ENCODE data around the gene SLC5A6.
"Not testable (repeated sequence)": the region's sequence is repeated elsewhere in the genome, so short reads cannot be mapped to it uniquely, and the experiment has no call there.

Gene SLC5A6

DNA sequence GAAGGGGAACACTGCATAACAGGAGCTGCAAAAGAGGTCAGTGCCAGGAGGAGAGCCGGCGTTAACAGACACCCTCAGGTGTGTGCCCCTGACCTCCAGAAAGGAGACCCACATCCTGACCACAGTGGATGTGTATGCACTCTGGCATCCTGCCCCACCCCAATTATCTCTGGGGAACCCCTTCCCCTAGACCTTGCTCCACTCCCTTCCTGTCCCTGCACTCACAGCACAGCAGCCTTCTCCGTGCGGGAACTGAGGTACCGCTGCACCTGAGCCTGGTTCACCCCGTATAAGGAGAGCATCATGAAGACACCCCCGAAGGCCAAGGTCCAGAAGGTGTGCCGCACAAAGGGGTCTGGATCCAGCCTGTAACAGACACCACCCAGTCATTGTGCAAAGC, 7.5 kb downstream of the SLC5A6 start:
- no peak for DNase-seq (ENCODE audit: low spot score)

DNA sequence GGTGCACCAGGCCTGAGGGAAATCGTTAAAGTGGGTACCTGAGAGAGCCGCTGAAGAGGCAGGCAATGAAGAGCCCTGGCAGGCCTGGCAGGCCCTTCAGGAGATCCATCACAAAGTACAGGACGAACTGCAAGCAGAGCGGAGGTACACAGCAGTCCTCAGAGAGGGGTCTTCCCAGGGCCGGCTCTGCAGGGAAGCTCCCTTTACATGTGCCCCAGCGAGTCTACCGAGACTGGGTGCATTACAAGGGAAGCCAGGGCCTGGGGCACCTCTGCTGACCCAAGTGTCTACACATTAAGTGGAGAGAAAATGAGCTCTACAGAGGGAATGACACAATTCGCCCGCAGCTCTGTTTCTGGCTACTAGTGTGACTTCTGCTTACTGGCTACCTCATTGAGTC, 8.3 kb downstream of the SLC5A6 start:
- DNase-seq (ENCODE audit: low spot score), result no peak

DNA sequence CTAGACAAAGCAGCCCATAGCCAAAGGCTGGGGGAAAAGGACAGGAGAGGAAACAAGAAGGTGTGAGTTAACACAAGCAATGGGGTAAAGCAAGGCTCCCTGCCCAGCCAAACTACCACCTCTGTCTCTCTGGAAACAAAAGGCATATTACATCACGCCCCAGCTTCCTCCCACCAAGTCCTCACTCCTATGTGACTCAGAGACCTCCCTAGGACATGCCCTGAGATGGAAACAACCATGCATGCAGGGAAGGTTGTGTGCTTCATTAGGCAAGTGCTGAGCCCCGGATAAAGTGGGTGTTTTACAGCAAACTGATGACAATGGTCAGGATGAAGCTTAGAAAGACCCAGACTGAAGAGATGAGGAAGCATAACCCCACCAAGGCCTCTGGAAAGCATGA, 9.2 kb downstream of the SLC5A6 start:
- DNase-seq (ENCODE audit: low spot score), result no peak

DNA sequence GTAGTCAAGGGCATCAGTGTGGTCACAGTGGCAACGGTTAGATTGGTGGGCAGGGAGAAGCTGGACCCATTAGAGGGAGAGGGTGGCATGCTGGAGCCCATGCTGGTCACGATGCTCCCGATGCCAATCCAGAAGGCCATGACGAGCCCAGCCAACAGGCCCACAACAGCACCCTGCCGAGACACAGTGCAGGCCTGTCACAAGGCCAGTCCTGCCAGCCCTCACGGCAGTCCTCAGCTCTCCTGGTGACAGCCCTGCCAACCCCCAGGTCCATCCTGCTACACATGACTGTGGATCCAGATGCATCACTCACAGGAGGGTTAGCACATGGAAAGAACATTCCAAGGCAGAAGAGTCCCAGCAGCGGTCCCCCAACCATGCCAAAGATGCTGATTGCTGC, 10.4 kb downstream of the SLC5A6 start:
- no peak for DNase-seq (ENCODE audit: low spot score)

DNA sequence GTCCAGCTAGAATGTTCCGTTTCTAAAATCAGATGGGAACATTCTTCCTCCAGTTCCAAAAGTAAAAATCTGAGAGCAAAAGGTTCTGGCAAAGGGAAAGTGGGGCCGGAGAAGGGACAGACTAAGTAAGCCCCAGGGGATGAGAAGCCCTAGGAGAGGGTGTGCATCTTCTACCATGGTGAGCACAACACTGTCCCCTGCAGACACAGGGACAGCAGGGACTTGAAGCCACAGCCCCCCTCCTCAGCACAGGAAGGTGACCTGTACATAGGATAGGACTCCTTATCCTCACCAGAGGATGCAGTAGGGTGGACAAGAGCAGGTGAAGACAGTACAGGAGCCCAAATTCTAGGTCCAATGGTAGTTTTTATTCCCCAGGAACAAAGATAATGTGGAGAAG, 12.8 kb downstream of the SLC5A6 start:
- no peak for DNase-seq (ENCODE audit: low spot score)

DNA sequence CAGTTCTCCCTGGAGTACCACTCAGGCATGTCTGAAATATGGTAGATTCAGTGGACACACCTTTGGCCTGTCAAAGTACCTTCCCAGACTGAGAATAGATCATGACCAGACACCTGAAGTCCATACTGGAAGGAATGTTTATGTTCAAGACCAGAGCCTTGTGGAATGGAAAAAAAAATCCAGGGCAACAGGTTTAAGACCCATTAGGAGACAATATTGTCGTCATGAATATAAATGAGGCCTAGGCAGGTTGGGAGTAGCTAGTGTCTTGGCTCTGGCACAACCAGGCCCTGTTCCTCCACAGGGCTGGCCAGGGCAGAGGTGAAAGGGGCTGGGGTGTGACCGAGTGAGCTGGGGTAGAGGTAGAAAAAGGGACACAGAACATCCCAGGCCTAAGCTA, 13.4 kb downstream of the SLC5A6 start:
- DNase-seq (ENCODE audit: low spot score), result no peak

DNA sequence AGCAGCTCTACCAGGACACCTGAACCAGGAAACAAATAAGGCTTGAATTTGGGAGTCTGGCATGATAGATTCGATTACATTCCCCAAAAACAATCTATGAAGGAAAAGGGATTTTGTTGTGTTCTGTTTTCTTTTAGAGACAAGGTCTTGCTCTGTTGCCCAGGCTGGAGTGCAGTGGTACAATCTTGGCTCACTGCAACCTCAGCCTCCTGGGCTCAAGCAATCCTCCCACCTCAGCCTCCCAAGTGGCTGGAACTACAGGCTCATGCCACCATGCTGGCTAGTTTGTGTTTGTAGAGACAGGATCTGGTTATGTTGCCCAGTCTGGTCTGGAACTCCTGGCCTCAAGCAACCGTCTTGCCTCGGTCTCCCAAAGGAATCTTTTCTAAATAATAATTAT, 14.0 kb downstream of the SLC5A6 start:
- DNase-seq (ENCODE audit: low spot score), result not testable (repeated sequence)

DNA sequence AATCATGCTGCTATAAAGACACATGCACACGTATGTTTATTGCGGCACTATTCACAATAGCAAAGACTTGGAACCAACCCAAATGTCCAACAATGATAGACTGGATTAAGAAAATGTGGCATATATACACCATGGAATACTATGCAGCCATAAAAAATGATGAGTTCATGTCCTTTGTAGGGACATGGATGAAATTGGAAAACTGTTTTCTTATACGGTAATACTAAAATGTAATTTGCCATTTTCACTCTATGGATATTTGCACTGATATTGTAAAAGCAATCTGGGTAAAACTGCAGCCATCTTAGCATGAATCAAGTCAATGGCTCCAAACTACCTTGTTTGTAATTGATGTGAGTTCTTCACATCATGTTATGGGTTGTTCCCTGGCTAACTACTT, 16.3 kb downstream of the SLC5A6 start:
- not testable (repeated sequence) for DNase-seq (ENCODE audit: low spot score)

DNA sequence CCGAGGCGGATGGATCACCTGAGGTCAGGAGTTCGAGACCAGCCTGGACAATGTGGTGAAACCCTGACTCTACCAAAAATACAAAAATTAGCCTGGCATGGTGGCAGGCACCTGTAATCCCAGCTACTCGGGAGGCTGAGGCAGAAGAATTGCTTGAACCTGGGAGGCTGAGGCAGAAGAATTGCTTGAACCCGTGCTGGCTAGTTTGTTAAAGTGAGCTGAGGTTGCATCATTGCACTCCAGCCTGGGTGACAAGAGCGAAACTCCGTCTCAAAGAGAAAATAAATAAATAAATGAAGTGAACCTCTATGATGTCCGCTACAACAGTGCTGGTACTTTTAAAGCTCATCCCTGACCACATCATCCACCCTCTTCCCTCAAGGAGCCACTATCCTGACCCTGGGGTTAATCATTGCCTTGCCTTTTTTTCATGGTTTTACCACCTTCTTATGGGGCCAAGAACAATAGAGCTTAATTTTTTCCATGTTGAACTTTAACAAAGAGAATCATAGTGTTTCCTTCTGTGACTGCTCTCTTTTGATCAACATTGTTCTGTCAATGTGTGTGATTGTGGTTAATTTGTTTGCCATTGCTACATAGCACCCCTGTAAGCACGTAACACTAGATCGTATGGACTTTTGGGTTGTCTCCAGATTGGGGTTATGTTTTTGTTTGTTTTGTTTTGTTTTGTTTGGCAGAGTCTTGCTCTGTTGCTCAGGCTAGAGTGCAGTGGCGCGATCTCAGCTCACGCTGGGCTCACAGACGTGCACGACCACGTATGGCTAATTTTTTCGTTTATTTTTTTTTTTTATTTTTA, 17.3 kb downstream of the SLC5A6 start:
- no peak for DNase-seq (ENCODE audit: low spot score)

DNA sequence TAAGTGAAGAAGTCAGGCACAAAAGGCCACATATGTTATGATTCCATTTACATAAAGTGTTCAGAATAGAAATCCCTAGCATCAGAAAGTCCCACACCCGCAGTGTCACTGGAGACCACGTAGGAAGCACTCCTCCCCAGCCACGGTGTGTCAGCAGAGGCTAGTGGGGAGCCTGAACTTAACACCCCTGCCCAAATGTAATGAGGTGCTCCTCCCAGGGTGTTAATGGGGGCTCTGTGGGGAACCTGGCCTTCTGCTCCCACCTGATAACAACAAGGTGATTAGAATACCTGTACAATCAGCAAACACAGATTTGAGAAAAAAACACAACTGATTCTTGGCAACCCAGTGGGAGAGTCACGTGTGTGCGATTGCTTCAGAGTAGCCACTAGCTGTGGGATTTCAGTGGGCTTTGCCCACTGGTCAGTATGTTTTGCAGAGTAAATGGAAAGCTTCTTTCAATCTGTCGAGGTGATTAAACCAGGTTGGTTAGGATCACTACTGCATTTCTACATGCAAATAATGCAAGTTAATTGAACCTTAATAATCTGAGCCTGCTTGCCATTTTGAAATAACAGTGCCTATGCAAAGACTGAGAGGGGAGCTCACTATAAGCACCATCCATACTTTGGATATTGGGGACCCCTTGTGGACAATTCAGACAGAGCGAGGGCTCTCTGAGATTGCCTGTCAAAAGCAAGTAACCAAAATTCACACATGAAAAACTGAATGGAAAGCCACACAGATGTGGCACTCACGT, 20.8 kb downstream of the SLC5A6 start:
- peak; percentile 37 for DNase-seq (ENCODE audit: low spot score)

DNA sequence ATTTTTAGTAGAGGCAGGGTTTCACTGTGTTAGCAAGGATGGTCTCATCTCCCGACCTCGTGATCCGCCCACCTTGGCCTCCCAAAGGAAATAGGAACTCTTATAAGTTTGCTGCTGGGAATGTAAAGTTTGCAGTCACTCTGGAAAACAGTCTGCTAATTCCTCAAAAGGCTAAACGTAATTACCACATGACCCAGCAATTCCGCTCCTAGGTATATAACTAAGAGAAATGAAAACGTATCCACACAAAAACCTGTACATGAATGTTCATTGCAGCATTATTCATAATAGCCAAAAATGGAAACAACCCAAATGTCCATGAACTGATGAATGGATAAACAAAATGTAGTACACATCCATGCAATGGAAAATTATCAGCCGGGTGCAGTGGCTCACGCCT, 22.1 kb downstream of the SLC5A6 start:
- no peak for DNase-seq (ENCODE audit: low spot score)

DNA sequence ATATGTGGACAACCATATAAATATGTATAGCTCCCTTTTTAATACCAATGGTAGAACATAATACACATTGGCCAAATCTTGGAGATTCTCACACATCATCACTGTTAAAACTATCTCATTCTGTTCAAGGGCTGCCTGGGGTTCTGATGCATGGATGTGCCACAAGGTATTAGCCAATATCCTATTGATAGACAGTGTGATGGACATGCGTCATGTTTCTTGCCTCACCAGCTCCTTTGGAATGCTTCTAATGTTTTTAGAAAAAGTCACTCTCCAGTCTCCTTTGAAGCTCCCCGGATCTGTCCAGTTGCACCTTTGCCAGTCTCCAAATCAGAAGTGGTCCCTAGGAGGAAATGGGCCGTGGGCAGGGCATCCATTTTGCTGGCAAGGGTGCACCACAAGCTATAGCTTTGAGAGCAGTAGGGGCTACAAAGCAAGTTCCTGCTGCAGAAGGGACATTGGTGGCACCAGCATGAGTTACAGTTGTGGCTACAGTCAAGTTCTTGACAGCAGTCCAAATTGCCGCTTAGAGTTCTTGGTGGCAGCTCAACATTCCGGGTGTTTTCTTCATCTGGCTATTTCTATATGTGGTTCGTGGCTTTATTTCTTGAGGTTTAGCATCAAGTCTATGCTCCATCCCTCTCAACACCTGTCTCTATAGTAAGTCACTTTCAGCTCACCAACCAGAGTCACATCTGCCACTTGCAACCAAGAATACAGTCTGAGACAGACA, 25.3 kb downstream of the SLC5A6 start:
- DNase-seq (ENCODE audit: low spot score), result no peak

DNA sequence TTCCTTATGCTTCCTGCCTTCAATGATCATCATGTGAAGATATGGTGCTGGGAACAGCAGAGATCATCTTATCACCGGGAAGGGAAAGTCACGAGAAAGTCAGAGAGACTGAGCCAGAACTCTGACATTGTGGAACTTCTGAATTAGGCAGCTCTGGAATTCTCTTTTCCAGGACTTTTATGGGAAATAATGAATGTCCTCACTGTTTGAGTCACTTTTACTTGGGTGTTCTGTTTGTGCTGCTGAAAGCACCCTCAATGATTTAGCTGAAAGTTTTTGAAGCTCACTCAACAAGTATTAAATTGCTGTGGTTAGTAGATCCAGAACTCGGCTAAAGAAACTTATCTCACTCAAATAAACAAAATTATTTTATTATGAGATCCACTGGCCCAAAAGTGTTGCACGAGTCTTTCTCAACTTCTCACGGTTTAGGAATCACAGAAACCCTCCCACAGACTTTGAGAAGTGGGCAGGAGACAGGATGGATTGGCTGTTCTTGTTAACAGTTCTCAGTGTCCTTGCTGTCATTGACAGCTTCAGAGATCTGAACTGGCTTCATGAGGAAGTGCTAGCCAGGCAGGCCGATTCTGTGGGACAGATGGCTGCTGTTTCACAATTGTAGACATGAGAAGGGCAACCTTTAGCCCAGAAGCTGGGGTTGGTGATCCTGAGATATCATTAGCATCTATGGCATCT, 26.6 kb downstream of the SLC5A6 start:
- DNase-seq (ENCODE audit: low spot score), result no peak

DNA sequence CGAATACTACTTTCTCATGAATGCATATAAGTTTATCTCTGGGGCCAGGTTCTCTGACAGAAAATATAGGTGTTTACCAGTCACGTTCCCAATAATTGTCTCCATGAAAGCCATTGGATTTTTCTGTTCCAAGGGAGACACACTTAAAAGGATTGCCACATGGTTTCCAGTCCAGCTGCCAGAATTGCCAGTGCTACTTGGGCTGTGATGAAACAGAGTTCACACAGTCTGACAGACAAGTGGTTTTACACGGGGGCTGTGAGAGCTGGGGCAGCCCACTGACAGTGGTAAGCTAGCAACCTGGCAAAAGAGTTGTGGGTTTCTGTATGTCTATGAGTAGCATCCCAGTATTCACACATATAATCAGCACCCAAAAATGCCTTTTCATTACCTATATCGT, 28.0 kb downstream of the SLC5A6 start:
- DNase-seq (ENCODE audit: low spot score), result no peak

DNA sequence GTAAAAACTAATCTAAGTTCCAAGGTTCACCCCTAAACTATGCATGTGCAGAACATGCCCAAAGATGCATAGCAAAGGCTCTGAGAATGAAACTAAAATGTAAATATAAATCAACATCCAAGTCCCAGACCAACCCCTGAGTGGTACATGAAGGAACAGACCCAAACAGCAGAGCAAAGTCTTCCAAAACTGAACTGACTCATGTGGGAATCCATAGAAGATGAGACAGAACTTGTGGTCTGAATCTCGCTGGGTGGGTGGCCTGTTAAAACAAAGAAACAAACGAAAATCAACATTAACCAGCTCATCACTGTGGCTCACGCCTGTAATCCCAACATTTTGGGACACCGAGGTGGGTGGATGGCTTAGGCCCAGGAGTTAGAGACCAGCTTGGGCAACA, 29.7 kb downstream of the SLC5A6 start:
- no peak for DNase-seq (ENCODE audit: low spot score)

DNA sequence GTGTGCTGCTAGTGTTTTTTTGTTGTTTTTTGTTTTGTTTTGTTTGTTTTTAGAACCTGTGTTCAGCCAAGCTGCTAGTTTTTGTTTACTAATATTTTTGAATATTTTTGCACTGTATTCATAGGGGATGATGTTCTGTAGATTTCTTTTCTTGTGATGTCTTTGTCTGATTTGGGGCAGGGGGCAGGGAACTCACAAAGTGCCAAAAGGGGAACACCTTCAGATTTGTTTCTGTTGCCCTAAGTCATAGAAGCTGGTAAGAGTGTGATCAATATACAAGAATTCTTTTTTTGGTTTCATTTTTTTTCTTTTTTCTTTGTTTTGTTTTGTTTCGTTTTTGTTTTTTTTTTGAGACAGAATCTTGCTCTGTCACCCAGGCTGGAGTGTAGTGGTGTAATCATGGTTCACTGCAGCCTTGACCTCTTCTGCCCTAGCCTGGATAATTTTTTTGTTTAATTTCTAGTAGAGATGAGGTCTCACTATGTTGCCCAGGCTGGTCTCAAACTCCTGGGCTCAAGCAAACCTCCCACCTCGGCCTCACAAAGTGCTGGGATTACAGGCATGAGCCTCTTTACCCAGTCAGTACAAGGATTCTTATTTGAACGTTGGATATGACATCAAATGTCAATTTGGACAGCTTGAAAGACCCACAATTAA, 32.6 kb downstream of the SLC5A6 start:
- no peak for DNase-seq (ENCODE audit: low spot score)

DNA sequence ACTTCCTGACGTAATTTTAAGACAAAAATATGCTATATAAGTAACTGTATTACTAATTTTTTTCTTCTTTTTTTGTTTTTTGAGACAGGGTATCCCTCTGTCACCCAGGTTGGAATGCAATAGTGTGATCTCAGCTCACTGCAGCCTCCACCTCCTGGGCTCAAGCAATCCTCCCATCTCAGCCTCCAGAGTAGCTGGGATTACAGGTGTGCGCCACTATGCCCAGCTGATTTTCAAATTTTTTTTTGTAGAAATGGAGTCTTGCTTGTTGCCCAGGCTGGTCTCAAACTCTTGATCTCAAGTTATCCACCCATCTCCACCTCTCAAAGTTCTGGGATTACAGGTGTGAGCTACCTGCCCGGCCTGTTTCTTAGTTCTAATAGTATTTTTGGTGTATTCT, 33.6 kb downstream of the SLC5A6 start:
- no peak for DNase-seq (ENCODE audit: low spot score)

DNA sequence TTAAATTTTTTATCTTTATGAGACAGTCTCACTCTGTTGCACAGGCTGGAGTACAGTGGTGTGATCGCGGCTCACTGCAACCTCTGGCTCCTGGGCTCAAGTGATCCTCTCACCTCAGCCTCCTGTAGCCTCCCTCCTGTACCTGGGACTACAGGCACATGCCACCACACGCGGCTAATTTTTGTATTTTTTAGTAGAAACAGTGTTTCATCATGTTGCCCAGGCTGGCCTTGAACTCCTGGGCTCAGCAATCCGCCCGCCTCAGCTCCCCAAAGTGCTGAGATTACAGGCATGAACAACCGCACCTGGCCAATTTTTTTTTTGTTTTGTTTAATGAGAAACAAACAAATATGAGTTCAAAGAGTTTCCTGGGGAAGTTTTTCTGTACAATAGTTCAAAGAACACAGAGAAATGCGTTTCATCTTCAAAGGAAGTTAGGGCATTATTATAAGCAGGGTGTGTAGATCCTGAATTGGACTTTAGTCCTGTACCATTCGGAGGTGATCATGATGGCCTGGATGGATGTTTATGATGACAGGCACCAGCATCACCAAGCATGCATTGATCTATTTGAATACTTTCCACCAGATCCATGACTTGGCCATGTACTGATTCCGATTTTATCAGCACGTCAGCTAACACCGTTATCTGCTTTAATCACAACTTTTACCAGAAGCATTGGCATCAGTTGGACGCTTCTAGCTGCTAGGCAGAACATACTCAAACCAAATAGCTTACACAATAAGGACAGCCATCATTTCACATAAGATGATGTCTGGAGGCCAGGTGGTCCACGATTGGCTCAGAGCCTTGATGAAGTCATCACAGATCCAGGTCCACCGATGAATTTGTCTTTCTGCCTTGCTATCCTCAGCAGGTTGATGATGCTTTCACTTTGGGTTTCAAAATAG, 34.4 kb downstream of the SLC5A6 start:
- no peak for DNase-seq (ENCODE audit: low spot score)

DNA sequence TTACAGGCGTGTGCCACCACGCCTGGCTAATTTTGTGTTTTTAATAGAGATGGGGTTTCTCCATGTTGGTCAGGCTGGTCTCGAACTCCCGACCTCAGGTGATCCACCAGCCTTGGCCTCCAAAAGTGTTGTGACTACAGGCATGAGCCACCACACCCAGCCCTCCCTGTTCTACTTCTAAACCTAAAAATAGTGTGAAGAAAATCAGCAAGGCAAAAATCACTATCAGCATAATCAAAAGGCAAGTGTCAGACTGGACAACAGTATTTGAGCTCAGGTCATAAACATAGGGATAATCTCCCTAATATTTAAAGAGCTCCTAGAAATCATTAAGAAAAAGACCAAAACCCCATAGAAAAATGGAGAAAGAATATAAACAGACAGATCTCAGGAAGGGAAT, 36.3 kb downstream of the SLC5A6 start:
- not testable (repeated sequence) for DNase-seq (ENCODE audit: low spot score)

DNA sequence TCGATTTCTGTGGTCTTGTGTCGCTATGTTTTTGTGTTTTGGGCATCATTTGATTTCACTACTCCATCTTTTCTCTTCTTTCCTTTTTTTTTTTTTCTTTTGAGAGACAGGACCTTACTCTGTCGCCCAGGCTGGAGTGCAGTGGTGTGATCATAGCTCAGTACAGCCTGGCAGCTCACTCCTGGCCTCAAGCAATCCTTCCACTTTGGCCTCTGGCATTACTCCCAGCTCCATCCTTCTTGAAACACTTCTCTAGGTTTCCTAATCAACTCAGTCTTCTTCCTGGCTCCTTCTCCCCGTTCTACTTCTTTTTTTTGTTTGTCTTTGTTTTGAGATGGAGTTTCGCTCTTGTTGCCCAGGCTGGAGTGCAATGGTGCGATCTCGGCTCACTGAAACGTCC, 36.7 kb downstream of the SLC5A6 start:
- DNase-seq (ENCODE audit: low spot score), result no peak

DNA sequence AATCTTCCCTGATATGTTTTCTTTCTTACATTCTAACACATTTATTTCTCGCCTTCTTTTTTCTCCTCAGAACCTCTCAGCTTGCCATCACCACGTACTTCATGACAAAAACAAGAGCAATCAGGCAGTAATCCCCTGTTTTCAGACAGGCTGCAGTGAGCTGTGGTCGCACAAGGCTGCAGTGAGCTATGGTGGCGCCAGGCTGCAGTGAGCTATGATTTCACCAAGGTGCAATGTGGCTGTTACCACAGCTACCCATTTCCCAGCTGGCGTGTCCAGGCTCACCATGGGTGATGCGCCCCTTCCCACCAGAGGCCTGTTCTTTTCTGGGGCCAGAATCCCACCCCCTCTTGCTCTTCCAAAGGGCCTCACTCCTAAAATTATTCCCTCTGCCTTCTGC, 37.4 kb downstream of the SLC5A6 start:
- DNase-seq (ENCODE audit: low spot score), result no peak

Data from CD4-positive, alpha-beta T cell treated with Interleukin-6 at 100 ng/mL for 8 hours (primary cell).